OCI-LY7 (cell line): ENCODE results near the gene NDUFS3.

Experiments
- CTCF ChIP-seq: fragments of 200-600 bp; sonication (generic); conservative IDR thresholded peaks from 2 replicates; pipeline ENCODE4 v1.5.1; 2014; ENCODE audit warnings: mild to moderate bottlenecking, antibody characterized with exemption, low read length, moderate library complexity, mixed read lengths
- EZH2phosphoT487 ChIP-seq: fragments of 200-600 bp; sonication (generic); IDR thresholded peaks from 2 replicates; pipeline ENCODE4 v1.6.1; 2018; ENCODE audit warnings: low read depth, borderline replicate concordance, mild to moderate bottlenecking, mixed run types, antibody characterized with exemption, low read length, moderate library complexity, mixed read lengths

- TF ChIP-seq CTCF (no peak), EZH2phosphoT487 (no peak)
These were observed 5.0 kb downstream of the NDUFS3 start for GRCh38 chr11:47583844-47584243.
